Activated CD8-positive, alpha-beta memory T cell treated with anti-CD3 and anti-CD28 coated beads, Interleukin-2, amount 50 U/mL, for 48 hours (primary cell): ENCODE measurements around the gene CSNK1D.
A peak's percentile ranks its signal among the peaks of the same experiment; 100 is the strongest.

Experiments used
- DNase-seq: peaks from one replicate; pipeline ENCODE4 v3.0.0-alpha.2; 2020

CSNK1D gene

GRCh38 chr17:82273327-82274133, at the start of gene CSNK1D:
CSNK1D (minus strand) TSS chr17:82273700; CDS start chr17:82273381, 319 bp downstream.
- peak; percentile 98 for DNase-seq

GRCh38 chr17:82322526-82323453, 49.3 kb upstream of the CSNK1D start:
- DNase-seq: no peak

- no peak for DNase-seq
Measured at GRCh38 chr17:82321947-82322466, 48.5 kb upstream of the CSNK1D start.

- DNase-seq: peak; percentile 89
Measured at GRCh38 chr17:82320956-82321927, 47.7 kb upstream of the CSNK1D start.

GRCh38 chr17:82320140-82320840, 46.8 kb upstream of the CSNK1D start:
- peak; percentile 54 for DNase-seq

- no peak for DNase-seq
Measured at GRCh38 chr17:82319619-82320062, 46.1 kb upstream of the CSNK1D start.

- no peak for DNase-seq
Measured at GRCh38 chr17:82318772-82319606, 45.5 kb upstream of the CSNK1D start.

GRCh38 chr17:82318169-82318498, 44.6 kb upstream of the CSNK1D start:
- DNase-seq: no peak

- DNase-seq: peak; percentile 87
Measured at GRCh38 chr17:82317394-82318168, 44.1 kb upstream of the CSNK1D start, which contains the start of gene CD7. CD7 (minus strand) TSS chr17:82317608; CDS start chr17:82317495, 113 bp downstream.

GRCh38 chr17:82316651-82317393, 43.3 kb upstream of the CSNK1D start:
- no peak for DNase-seq

- no peak for DNase-seq
Measured at GRCh38 chr17:82315703-82316358, 42.3 kb upstream of the CSNK1D start.

- DNase-seq: no peak
Measured at GRCh38 chr17:82314727-82315605, 41.5 kb upstream of the CSNK1D start.

GRCh38 chr17:82314012-82314726, 40.7 kb upstream of the CSNK1D start:
- no peak for DNase-seq

- no peak for DNase-seq
Measured at GRCh38 chr17:82313195-82314011, 39.9 kb upstream of the CSNK1D start.

GRCh38 chr17:82311971-82312370, 38.5 kb upstream of the CSNK1D start:
- no peak for DNase-seq

GRCh38 chr17:82310877-82311276, 37.4 kb upstream of the CSNK1D start:
- no peak for DNase-seq
